Fibroblast of the aortic adventitia (primary cell): Measurements from ENCODE around the gene CDC42EP1. TPM values are rescaled to one million over a fixed set of nuclear protein-coding genes. Genes with fewer than 3 reads are reported as not detected.
"Not testable (repeated sequence)": the region's sequence is repeated elsewhere in the genome, so short reads cannot be mapped to it uniquely, and the experiment has no call there.

Experiments used
- DNase-seq: peaks from one replicate; pipeline ENCODE4 v3.0.0-alpha.2; 2010; ENCODE audit warnings: low read depth
- H3K4me3 ChIP-seq: 2 replicates; pipeline ENCODE4 v1.5.1; 2011; ENCODE audit warnings: low read depth, mild to moderate bottlenecking, control low read depth, low read length, moderate library complexity
- total RNA-seq: library from RNA; depleted of rRNA; stranded (reverse); fragments of >200 nt; gene quantifications from 2 replicates; pipeline ENCODE4 v1.2.3, GENCODE V29; 2012; ENCODE audit warnings: low replicate concordance
- TF ChIP-seq, protein P1 (sequence below): IDR thresholded peaks from 2 replicates; pipeline ENCODE4 v1.5.1; 2011; ENCODE audit warnings: mild to moderate bottlenecking, low read length, control low read depth, inconsistent platforms; ENCODE audit not compliant: insufficient read depth

Gene CDC42EP1
- total RNA-seq, 1 donor, result 30.3 TPM

GRCh38 chr22:37588546-37589215 is 28.4 kb downstream of the CDC42EP1 start:
- TF ChIP-seq, protein P1, sequence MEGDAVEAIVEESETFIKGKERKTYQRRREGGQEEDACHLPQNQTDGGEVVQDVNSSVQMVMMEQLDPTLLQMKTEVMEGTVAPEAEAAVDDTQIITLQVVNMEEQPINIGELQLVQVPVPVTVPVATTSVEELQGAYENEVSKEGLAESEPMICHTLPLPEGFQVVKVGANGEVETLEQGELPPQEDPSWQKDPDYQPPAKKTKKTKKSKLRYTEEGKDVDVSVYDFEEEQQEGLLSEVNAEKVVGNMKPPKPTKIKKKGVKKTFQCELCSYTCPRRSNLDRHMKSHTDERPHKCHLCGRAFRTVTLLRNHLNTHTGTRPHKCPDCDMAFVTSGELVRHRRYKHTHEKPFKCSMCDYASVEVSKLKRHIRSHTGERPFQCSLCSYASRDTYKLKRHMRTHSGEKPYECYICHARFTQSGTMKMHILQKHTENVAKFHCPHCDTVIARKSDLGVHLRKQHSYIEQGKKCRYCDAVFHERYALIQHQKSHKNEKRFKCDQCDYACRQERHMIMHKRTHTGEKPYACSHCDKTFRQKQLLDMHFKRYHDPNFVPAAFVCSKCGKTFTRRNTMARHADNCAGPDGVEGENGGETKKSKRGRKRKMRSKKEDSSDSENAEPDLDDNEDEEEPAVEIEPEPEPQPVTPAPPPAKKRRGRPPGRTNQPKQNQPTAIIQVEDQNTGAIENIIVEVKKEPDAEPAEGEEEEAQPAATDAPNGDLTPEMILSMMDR, result no peak
- no peak for DNase-seq
- no peak overlapping the region for H3K4me3 ChIP-seq

- TF ChIP-seq, protein P1, result no peak
- no peak for DNase-seq
- no peak overlapping the region for H3K4me3 ChIP-seq
Measured at GRCh38 chr22:37589636-37590035, 29.4 kb downstream of the CDC42EP1 start.

- not testable (repeated sequence) for DNase-seq, H3K4me3 ChIP-seq
Measured at GRCh38 chr22:37591081-37591480, 30.8 kb downstream of the CDC42EP1 start.

GRCh38 chr22:37591823-37592404 is 31.6 kb downstream of the CDC42EP1 start:
- TF ChIP-seq, protein P1, result no peak
- no peak for DNase-seq
- H3K4me3 ChIP-seq, result peak overlapping the region; percentile 38

GRCh38 chr22:37594237-37594636 is 34.0 kb downstream of the CDC42EP1 start:
- TF ChIP-seq, protein P1, result no peak
- no peak overlapping the region for H3K4me3 ChIP-seq
- DNase-seq, result no peak

DNA sequence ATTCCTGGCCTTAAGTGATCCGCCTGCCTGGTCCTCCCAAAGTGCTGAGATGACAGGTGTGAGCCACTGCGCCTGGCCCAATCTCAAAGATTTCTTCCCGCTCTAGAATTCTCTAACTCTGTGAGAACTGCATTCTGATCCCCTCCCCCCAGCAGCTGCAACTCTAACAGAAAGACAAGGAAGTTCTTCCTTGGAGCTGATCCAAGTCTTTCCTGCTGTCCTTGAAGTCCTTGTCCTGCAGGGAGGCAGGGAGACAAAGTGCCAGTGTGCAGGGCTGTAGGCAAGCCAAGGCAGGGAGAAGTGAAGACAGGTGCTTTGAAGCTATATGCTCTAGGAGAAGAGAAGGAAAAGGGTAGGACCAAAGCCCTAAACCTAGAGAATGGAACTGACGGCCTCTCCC is 38.9 kb downstream of the CDC42EP1 start:
- no peak overlapping the region for H3K4me3 ChIP-seq
- DNase-seq, result no peak
- TF ChIP-seq, protein P1, result no peak

DNA sequence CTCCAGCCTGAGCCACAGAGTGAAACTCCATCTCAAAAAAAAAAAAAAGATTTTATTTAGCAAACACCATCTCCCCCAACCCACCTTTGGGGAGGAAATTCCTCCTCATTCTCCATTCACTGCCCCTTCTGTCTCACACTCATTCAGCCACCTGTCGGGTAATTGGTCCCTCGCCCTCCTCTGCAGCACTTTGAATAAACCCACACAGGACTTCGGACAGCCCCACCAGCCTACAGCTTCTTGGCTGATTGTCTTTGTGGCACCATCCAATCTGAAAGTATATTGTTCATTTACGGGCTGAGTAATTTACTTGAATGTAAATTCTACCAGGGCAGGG is 40.9 kb downstream of the CDC42EP1 start:
- TF ChIP-seq, protein P1, result no peak
- DNase-seq, result no peak
- no peak overlapping the region for H3K4me3 ChIP-seq
